Peyer's patch (tissue), 4 donors: Measurements from ENCODE around the gene POU6F1.

Experiments used
- CTCF ChIP-seq, 6 experiments: fragments of 450-650 bp in 4 of 6; fragments of 200-600 bp in 2 of 6; sonication (generic) in 1 of 6; IDR thresholded peaks; one replicate each; pipeline ENCODE4 v1.5.1; 2017 to 2019; ENCODE audit warnings: antibody characterized with exemption in 6 of 6, mild to moderate bottlenecking in 3 of 6, moderate library complexity in 1 of 6
- POLR2A ChIP-seq, 2 donors: fragments of 450-650 bp; IDR thresholded peaks; one replicate each; pipeline ENCODE4 v1.5.1; 2017; ENCODE audit warnings: antibody characterized with exemption in 2 of 2, mild to moderate bottlenecking in 2 of 2, moderate library complexity in 2 of 2

GRCh38 chr12:51200806-51201205 lies 17.1 kb downstream of the POU6F1 start:
- no peak for TF ChIP-seq CTCF (IDR thresholded peaks at IDR 0.05)
- no peak for TF ChIP-seq POLR2A (IDR thresholded peaks at IDR 0.05)
